ENCODE results near the gene ITPR3. TPM values are rescaled to one million over a fixed set of nuclear protein-coding genes. Genes with fewer than 3 reads are reported as not detected.

The ITPR3 gene
- polyA plus RNA-seq, 1 donor (not counting 4 experiments of a cell fraction or from before 2014, with no cell fraction given), result 43.3 TPM

- no peaks in the 10 kb centered on the region for H3K36me3 ChIP-seq (ENCODE audit: control insufficient read depth in 2 of 2, extremely low read depth in 1 of 2, insufficient read depth in 2 of 2, low read length in 2 of 2)
- H3K27ac ChIP-seq (ENCODE audit: control insufficient read depth, insufficient read depth, low read length), result peak overlapping the region; percentile 96
- H3K79me2 ChIP-seq (ENCODE audit: control insufficient read depth, insufficient read depth, low read length), result no peaks in the 10 kb centered on the region
- dilution Hi-C loops (cut with MboI; ENCODE audit: extremely low pct_ligation_motif_present, low sequenced_read_pairs), result no loop called here
- FAIRE-seq (no peak), DNase-seq (ENCODE audit: low read depth, low spot score) (no peak)
- TF ChIP-seq EZH2 (IDR thresholded peaks at IDR 0.05; ENCODE audit: low read length) (no peak), CTCF (optimal IDR thresholded peaks at IDR 0.05 in 1 of 3, IDR thresholded peaks at IDR 0.05 in 1 of 3, conservative IDR thresholded peaks at IDR 0.05 in 1 of 3; ENCODE audit: extremely low read depth in 1 of 3, insufficient read depth in 2 of 3, low read length in 3 of 3) (no peak)
- H3K4me3 ChIP-seq (ENCODE audit: control insufficient read depth in 2 of 3, extremely low read depth in 1 of 3, insufficient read depth in 2 of 3, low read depth in 1 of 3, low read length in 3 of 3), result no peak overlapping the region
- no peaks in the 10 kb centered on the region for H3K9me3 ChIP-seq (ENCODE audit: control insufficient read depth, low read depth, low read length)
- H3K9me1 ChIP-seq (ENCODE audit: control insufficient read depth, extremely low read depth, insufficient read depth, low read length), result no peaks in the 10 kb centered on the region
- no peak overlapping the region for H2AFZ ChIP-seq (ENCODE audit: control insufficient read depth, low read length)
- no peaks in the 10 kb centered on the region for H4K20me1 ChIP-seq (ENCODE audit: control insufficient read depth, extremely low read depth, insufficient read depth, low read length)
- no peak overlapping the region for H3K4me2 ChIP-seq (ENCODE audit: control insufficient read depth, extremely low read depth, insufficient read depth, low read depth, low read length)
- H3K27me3 ChIP-seq (ENCODE audit: control insufficient read depth, extremely low read depth, insufficient read depth, low read length), result no peaks in the 10 kb centered on the region
- peaks cover 37% of the 10 kb centered on the region for H3K4me1 ChIP-seq (ENCODE audit: control insufficient read depth, extremely low read depth, insufficient read depth, low read length)
- peak overlapping the region; percentile 82 for H3K9ac ChIP-seq (ENCODE audit: control insufficient read depth, extremely low read depth, insufficient read depth, low read length)
These were observed 29.6 kb upstream of the ITPR3 start for GRCh38 chr6:33591424-33592032.

GRCh38 chr6:33592280-33592594, 28.9 kb upstream of the ITPR3 start:
- Histone ChIP-seq H3K9ac (ENCODE audit: control insufficient read depth, extremely low read depth, insufficient read depth, low read length) (no peak overlapping the region), H3K27me3 (ENCODE audit: control insufficient read depth, extremely low read depth, insufficient read depth, low read length) (no peaks in the 10 kb centered on the region), H3K9me1 (ENCODE audit: control insufficient read depth, extremely low read depth, insufficient read depth, low read length) (no peaks in the 10 kb centered on the region), H3K4me2 (ENCODE audit: control insufficient read depth, extremely low read depth, insufficient read depth, low read depth, low read length) (no peak overlapping the region), H3K36me3 (ENCODE audit: control insufficient read depth in 2 of 2, extremely low read depth in 1 of 2, insufficient read depth in 2 of 2, low read length in 2 of 2) (no peaks in the 10 kb centered on the region), H3K27ac (ENCODE audit: control insufficient read depth, insufficient read depth, low read length) (no peak overlapping the region), H3K4me3 (ENCODE audit: control insufficient read depth in 2 of 3, extremely low read depth in 1 of 3, insufficient read depth in 2 of 3, low read depth in 1 of 3, low read length in 3 of 3) (no peak overlapping the region), H3K79me2 (ENCODE audit: control insufficient read depth, insufficient read depth, low read length) (no peaks in the 10 kb centered on the region), H4K20me1 (ENCODE audit: control insufficient read depth, extremely low read depth, insufficient read depth, low read length) (no peaks in the 10 kb centered on the region), H2AFZ (ENCODE audit: control insufficient read depth, low read length) (no peak overlapping the region), H3K9me3 (ENCODE audit: control insufficient read depth, low read depth, low read length) (no peaks in the 10 kb centered on the region), H3K4me1 (ENCODE audit: control insufficient read depth, extremely low read depth, insufficient read depth, low read length) (peaks cover 37% of the 10 kb centered on the region)
- dilution Hi-C loops (cut with MboI; ENCODE audit: extremely low pct_ligation_motif_present, low sequenced_read_pairs), result no loop called here
- FAIRE-seq (no peak), DNase-seq (ENCODE audit: low read depth, low spot score) (no peak)
- no peak for TF ChIP-seq EZH2 (IDR thresholded peaks at IDR 0.05; ENCODE audit: low read length)
- no peak for TF ChIP-seq CTCF (optimal IDR thresholded peaks at IDR 0.05 in 1 of 3, IDR thresholded peaks at IDR 0.05 in 1 of 3, conservative IDR thresholded peaks at IDR 0.05 in 1 of 3; ENCODE audit: extremely low read depth in 1 of 3, insufficient read depth in 2 of 3, low read length in 3 of 3)

Measured in keratinocyte (primary cell).